IgD-negative memory B cell (primary cell): ENCODE data around the gene UNC80. TPM values are rescaled to one million over a fixed set of nuclear protein-coding genes. Genes with fewer than 3 reads are reported as not detected.

Experiments
- H3K27ac Mint-ChIP-seq, 3 donors: one replicate each; pipeline ENCODE4 v1.8.0; 2020 to 2022; ENCODE audit warnings: mild to moderate bottlenecking in 3 of 3, mixed read lengths in 3 of 3, moderate library complexity in 1 of 3
- H3K27me3 Mint-ChIP-seq: one replicate; pipeline ENCODE4 v1.8.0; 2021; ENCODE audit warnings: mixed read lengths
- H3K36me3 Mint-ChIP-seq: one replicate; pipeline ENCODE4 v1.8.0; 2020; ENCODE audit warnings: mild to moderate bottlenecking, mixed read lengths
- H3K4me1 Mint-ChIP-seq, 3 donors: one replicate each; pipeline ENCODE4 v1.8.0; 2020 to 2022; ENCODE audit warnings: mixed read lengths in 3 of 3, mild to moderate bottlenecking in 1 of 3
- H3K4me3 Mint-ChIP-seq, 4 donors: one replicate each; pipeline ENCODE4 v1.8.0; 2020 to 2022; ENCODE audit warnings: mild to moderate bottlenecking in 4 of 4, mixed read lengths in 4 of 4, moderate library complexity in 3 of 4
- H3K9me3 Mint-ChIP-seq, 3 donors: one replicate each; pipeline ENCODE4 v1.8.0; 2020 to 2021; ENCODE audit warnings: mixed read lengths in 3 of 3, mild to moderate bottlenecking in 1 of 3
- polyA plus RNA-seq: library from polyadenylated mRNA; unstranded; fragments of 300-500 nt; fragmentation: Illumina TruSeq; gene quantifications from one replicate; pipeline ENCODE4 v1.2.3, GENCODE V29; 2021

The UNC80 gene
- polyA plus RNA-seq, 1 donor from 2014 or later: not detected

DNA sequence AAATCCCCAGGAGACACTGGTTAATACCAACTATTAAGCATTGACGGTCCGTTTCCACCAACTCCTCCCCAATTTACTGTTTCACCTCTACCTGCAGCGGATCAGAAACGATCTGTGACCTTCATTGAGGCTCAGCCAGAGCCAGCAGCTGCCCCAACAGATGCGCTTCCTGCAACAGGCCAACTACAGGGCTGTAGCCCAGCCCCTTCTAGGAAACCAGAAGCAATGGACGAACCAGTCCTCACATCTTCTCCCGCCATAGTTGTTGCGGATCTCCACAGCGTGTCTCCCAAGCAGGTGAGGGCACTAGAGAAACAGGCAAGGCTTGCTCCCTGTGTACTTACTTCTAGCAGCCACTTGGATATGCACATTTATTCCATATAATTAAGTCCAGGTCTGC is 222.3 kb downstream of the UNC80 start:
- Mint-ChIP-seq H3K9me3 (no peaks in the 10 kb centered on the region), H3K4me3 (no peak overlapping the region), H3K4me1 (no peaks in the 10 kb centered on the region), H3K27me3 (peaks cover 8% of the 10 kb centered on the region), H3K36me3 (no peaks in the 10 kb centered on the region), H3K27ac (no peak overlapping the region)

DNA sequence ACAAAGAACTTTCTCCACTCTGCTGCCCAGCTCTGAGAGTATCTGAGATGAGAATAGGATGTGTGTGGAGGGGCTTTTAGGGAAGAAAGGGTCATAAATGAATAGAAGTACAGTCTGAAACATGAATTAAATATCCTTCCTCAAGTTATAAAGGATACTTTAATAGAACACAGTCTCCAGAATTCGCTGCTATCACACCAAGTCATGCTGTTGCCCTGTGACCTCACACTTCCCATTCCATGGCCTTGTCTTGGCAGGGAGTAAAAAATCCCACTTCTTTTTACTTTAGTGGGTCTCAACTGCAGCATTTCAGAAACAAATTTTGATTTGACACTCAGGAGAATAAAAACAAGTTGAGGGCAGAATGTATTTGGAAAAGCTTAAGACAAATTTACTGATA is 227.0 kb downstream of the UNC80 start:
- H3K4me3 Mint-ChIP-seq: peak overlapping the region in 1 of 4 donors; percentile 55
- H3K36me3 Mint-ChIP-seq: no peaks in the 10 kb centered on the region
- H3K9me3 Mint-ChIP-seq: no peaks in the 10 kb centered on the region
- H3K27ac Mint-ChIP-seq: no peak overlapping the region
- peaks cover 4% of the 10 kb centered on the region for H3K27me3 Mint-ChIP-seq
- peaks cover 5 to 18% (median 10%) of the 10 kb centered on the region in 3 donors for H3K4me1 Mint-ChIP-seq

DNA sequence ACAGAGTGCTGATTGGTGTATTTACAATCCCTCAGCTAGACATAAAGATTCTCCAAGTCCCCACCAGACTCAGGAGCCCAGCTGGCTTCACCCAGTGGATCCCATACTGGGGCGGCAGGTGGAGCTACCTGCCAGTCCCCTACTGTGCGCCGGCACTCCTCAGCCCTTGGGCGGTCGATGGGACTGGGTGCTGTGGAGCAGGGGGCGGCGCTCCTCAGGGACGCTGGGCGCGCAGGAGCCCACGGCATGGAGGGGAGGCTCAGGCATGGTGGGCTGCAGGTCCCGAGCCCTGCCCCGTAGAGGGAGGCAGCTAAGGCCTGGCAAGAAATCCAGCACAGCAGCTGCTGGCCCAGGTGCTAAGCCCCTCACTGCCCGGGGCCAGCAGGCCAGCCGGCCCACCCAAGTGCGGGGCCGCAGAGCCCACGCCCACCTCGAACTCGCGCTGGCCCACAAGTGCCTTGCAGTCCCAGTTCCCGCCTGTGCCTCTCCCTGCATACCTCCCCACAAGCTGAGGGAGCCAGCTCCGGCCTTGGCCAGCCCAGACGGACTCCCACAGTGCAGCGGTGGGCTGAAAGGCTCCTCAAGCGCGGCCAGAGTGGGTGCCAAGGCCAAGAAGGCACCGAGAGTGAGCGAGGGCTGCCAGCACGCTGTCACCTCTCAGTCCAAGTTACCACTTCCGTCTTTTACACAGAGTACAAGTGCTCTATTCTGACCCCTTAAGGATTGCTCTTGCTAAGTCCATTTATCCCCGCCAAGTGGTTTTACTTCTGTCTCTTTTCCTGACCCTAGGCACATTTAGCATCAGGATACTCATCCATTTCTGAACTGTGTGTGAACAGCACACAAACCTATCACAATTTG is 229.1 kb downstream of the UNC80 start:
- peak overlapping the region in 1 of 3 donors; percentile 19 for H3K27ac Mint-ChIP-seq
- H3K4me1 Mint-ChIP-seq: peaks cover 12 to 30% (median 26%) of the 10 kb centered on the region in 3 donors
- peaks cover 2% of the 10 kb centered on the region for H3K27me3 Mint-ChIP-seq
- H3K36me3 Mint-ChIP-seq: no peaks in the 10 kb centered on the region
- H3K9me3 Mint-ChIP-seq: no peaks in the 10 kb centered on the region
- peak overlapping the region in 2 of 4 donors; percentile 23 to 99 for H3K4me3 Mint-ChIP-seq

- peaks cover 2% of the 10 kb centered on the region for H3K27me3 Mint-ChIP-seq
- H3K4me1 Mint-ChIP-seq: peaks cover 17 to 39% (median 35%) of the 10 kb centered on the region in 3 donors
- H3K36me3 Mint-ChIP-seq: no peaks in the 10 kb centered on the region
- no peaks in the 10 kb centered on the region for H3K9me3 Mint-ChIP-seq
- peak within 1 kb of the TSS; percentile 91 to 99 (median 96) for H3K4me3 Mint-ChIP-seq
- H3K27ac Mint-ChIP-seq: peak within 1 kb of the TSS; percentile 83 to 97 (median 89)
These were observed 230.8 kb downstream of the UNC80 start, which contains the start of gene RPE for GRCh38 chr2:210002158-210003157. Gene RPE (plus strand): TSS chr2:210002638. CDS start chr2:210002662, 24 bp downstream.

- peak overlapping the region; percentile 91 to 99 (median 96) for H3K4me3 Mint-ChIP-seq
- peak overlapping the region; percentile 27 to 97 (median 83) for H3K27ac Mint-ChIP-seq
- peaks cover 21 to 42% (median 41%) of the 10 kb centered on the region in 3 donors for H3K4me1 Mint-ChIP-seq
- H3K36me3 Mint-ChIP-seq: no peaks in the 10 kb centered on the region
- no peaks in the 10 kb centered on the region for H3K9me3 Mint-ChIP-seq
- peaks cover 2% of the 10 kb centered on the region for H3K27me3 Mint-ChIP-seq
These were observed 231.7 kb downstream of the UNC80 start for GRCh38 chr2:210003359-210003758.

DNA sequence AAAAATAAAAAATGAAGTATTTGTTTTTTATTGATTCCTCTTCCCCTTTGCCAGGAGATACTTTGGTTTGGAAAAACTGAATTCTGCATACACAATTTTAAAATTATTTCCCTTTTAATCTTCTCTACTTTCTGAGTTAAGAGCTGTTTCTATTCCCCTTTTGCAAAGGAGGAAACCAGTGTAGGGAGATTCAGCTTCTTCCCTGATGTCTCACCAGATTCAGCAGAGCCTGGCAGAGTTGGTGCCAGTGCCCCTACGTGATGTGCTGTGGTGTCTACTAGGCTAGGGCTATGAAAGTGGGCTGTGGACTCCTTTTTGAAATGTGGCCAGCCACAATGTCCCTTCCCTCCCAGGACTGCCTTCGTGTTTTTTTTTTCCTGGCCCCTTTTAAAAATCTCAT is 233.2 kb downstream of the UNC80 start:
- H3K27ac Mint-ChIP-seq: no peak overlapping the region
- no peaks in the 10 kb centered on the region for H3K27me3 Mint-ChIP-seq
- H3K4me1 Mint-ChIP-seq: peaks cover 28 to 45% (median 42%) of the 10 kb centered on the region in 3 donors
- no peaks in the 10 kb centered on the region for H3K9me3 Mint-ChIP-seq
- peak overlapping the region; percentile 30 to 99 (median 60) for H3K4me3 Mint-ChIP-seq
- H3K36me3 Mint-ChIP-seq: no peaks in the 10 kb centered on the region

DNA sequence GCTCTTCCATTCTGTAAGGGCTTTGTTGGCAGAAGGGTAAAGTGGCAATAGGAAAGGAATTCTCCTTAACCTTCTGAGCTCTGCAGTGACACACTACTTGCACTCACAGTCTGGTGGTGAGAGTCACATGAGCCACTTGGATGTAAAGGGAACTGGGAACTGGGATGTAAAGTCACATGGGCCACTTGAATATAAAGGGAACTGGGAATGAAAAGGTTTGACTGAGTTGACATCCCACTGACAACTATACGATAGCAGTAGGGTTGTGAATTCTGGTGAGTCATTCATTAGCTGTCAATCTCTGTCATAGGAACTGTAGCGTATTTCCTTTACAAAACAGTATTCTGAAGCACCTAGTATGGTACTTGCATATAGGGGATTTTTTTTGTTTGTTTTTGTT is 236.3 kb downstream of the UNC80 start:
- H3K36me3 Mint-ChIP-seq: no peaks in the 10 kb centered on the region

DNA sequence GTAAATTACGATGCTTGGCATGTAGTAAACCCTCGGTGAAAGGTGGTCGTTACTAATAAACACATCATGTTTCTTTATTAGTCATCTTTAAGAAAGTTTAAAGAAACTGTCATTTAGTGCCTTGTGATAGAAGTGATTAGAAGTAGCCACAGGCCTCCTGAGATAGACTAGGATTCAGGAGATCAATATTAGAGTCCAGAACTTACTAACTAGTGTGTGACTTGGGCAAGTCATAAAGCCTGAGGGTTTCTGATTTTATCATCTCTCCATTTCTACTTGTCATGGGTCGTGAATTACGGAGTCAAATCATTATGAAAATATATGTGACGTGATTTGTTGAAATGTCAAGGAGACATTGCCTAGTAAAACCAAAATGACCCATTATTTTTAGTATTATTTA is 237.5 kb downstream of the UNC80 start:
- H3K27ac Mint-ChIP-seq: no peak overlapping the region
- peaks cover 25 to 38% (median 26%) of the 10 kb centered on the region in 3 donors for H3K4me1 Mint-ChIP-seq
- H3K4me3 Mint-ChIP-seq: peak overlapping the region in 1 of 4 donors; percentile 4

More for the DNA sequence above, 236.3 kb downstream of the UNC80 start:
- H3K27me3 Mint-ChIP-seq: no peaks in the 10 kb centered on the region
- peaks cover 33 to 45% (median 33%) of the 10 kb centered on the region in 3 donors for H3K4me1 Mint-ChIP-seq
- peak overlapping the region in 2 of 4 donors; percentile 27 to 45 for H3K4me3 Mint-ChIP-seq
- H3K9me3 Mint-ChIP-seq: no peaks in the 10 kb centered on the region
- H3K27ac Mint-ChIP-seq: no peak overlapping the region

GRCh38 chr2:210009896-210010295 is 238.3 kb downstream of the UNC80 start:
- H3K27ac Mint-ChIP-seq: no peak overlapping the region
- H3K4me1 Mint-ChIP-seq: peaks cover 22 to 33% (median 22%) of the 10 kb centered on the region in 3 donors
- no peaks in the 10 kb centered on the region for H3K9me3 Mint-ChIP-seq
- H3K36me3 Mint-ChIP-seq: no peaks in the 10 kb centered on the region
- H3K4me3 Mint-ChIP-seq: no peak overlapping the region
- H3K27me3 Mint-ChIP-seq: no peaks in the 10 kb centered on the region

More for the DNA sequence above, 237.5 kb downstream of the UNC80 start:
- no peaks in the 10 kb centered on the region for H3K36me3 Mint-ChIP-seq
- H3K9me3 Mint-ChIP-seq: no peaks in the 10 kb centered on the region
- H3K27me3 Mint-ChIP-seq: no peaks in the 10 kb centered on the region

DNA sequence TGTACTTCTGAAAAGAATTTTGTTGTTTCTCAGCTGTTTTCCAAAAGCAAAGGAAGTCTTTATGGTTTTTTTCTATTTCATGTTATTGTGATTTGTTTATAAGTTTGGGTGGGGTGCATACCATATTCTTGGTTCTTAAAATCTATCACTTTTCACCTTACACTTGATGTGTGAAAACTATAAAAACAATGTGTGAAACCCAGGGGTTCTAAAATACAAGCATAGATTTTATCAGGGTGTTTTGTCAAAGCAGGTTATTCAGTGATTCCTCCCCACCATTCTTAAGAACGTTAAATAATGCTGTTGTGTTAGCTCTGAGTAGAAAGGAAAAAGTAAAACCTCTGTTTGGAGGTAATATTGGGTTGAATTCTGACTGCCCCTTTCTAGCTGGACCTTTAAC is 248.5 kb downstream of the UNC80 start:
- H3K36me3 Mint-ChIP-seq: no peaks in the 10 kb centered on the region
- no peak overlapping the region for H3K27ac Mint-ChIP-seq
- H3K9me3 Mint-ChIP-seq: no peaks in the 10 kb centered on the region
- peak overlapping the region in 1 of 4 donors; percentile 17 for H3K4me3 Mint-ChIP-seq
- H3K4me1 Mint-ChIP-seq: peaks cover 0 to 2% (median 0%) of the 10 kb centered on the region in 3 donors
- no peaks in the 10 kb centered on the region for H3K27me3 Mint-ChIP-seq

GRCh38 chr2:210022824-210023223 is 251.2 kb downstream of the UNC80 start:
- H3K9me3 Mint-ChIP-seq: no peaks in the 10 kb centered on the region
- no peaks in the 10 kb centered on the region for H3K4me1 Mint-ChIP-seq
- H3K27ac Mint-ChIP-seq: no peak overlapping the region
- no peaks in the 10 kb centered on the region for H3K27me3 Mint-ChIP-seq
- H3K4me3 Mint-ChIP-seq: no peak overlapping the region
- H3K36me3 Mint-ChIP-seq: peaks cover 4% of the 10 kb centered on the region

DNA sequence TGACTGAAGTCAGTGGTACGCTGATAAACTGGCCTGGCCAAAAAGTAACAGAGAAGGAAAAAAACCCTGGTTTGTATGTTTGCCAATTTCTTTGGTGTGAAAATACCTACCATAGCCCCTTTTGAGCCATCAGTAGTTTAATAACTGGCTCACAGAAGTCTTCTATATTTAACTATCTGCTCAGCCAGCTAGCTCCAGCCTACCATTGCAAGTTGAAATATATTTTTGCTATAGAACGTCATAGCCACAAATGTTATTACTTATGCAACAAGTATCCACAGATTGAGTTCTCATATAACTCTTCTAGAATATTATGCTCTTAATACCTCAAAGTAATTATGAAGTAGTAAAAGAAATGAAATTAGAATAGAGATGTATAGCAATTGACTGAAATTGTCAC is 256.0 kb downstream of the UNC80 start:
- Mint-ChIP-seq H3K9me3 (no peaks in the 10 kb centered on the region), H3K4me1 (no peaks in the 10 kb centered on the region), H3K27ac (no peak overlapping the region), H3K27me3 (no peaks in the 10 kb centered on the region), H3K36me3 (peaks cover 5% of the 10 kb centered on the region), H3K4me3 (no peak overlapping the region)

DNA sequence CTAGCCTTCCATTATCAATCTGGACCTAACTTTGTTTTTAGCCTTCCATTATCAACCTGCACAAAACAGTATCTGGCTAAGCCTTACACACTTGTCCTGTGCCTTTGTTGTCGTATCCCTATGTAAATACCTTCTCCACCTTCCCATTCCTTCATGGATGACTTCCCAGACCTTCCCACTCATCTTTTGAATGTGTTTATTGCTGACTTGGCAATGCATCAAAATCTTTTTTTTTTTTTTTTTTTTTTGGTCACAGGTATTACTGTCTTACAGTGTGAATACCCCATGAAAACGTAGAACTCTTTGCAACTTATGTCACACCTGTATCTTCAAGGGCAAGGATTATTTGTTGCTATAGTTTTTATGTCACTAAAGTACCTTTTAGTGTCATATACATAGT is 256.5 kb downstream of the UNC80 start:
- Mint-ChIP-seq H3K4me1 (no peaks in the 10 kb centered on the region), H3K36me3 (peaks cover 5% of the 10 kb centered on the region), H3K27ac (no peak overlapping the region), H3K9me3 (no peaks in the 10 kb centered on the region), H3K4me3 (no peak overlapping the region), H3K27me3 (no peaks in the 10 kb centered on the region)

- peaks cover 0 to 4% (median 2%) of the 10 kb centered on the region in 3 donors for H3K4me1 Mint-ChIP-seq
- H3K27me3 Mint-ChIP-seq: no peaks in the 10 kb centered on the region
- H3K36me3 Mint-ChIP-seq: peaks cover 3% of the 10 kb centered on the region
- H3K4me3 Mint-ChIP-seq: no peak overlapping the region
- H3K27ac Mint-ChIP-seq: no peak overlapping the region
- H3K9me3 Mint-ChIP-seq: peaks cover 0 to 4% (median 0%) of the 10 kb centered on the region in 3 donors
These were observed 262.6 kb downstream of the UNC80 start for GRCh38 chr2:210034087-210034683.
